Heart right ventricle (tissue), 16 donors: ENCODE data around the gene YARS2. TPM values are rescaled to one million over a fixed set of nuclear protein-coding genes. Genes with fewer than 3 reads are reported as not detected.
"Not testable (repeated sequence)": the region's sequence is repeated elsewhere in the genome, so short reads cannot be mapped to it uniquely, and the experiment has no call there.

Experiments used
- ATAC-seq, 8 donors: fragments of 200-7000 bp; cut with Tn5 transposase; one replicate each; pipeline ENCODE4 v1.9.1; 2020; ENCODE audit warnings: mild to moderate bottlenecking in 8 of 8, moderate library complexity in 8 of 8, moderate number of reproducible peaks in 1 of 8
- DNase-seq, 2 donors: peaks; one replicate each; pipeline ENCODE4 v3.0.0-alpha.2; 2020
- H3K27ac ChIP-seq, 10 donors: fragments of 200-600 bp; sonication (generic) in 2 of 10; one replicate each; pipeline versions ENCODE4 v1.5.0 to v1.8.0; 2020 to 2022; ENCODE audit warnings: mild to moderate bottlenecking in 3 of 10
- H3K27me3 ChIP-seq, 7 donors: fragments of 200-600 bp; one replicate each; pipeline ENCODE4 v1.8.0; 2021 to 2022; ENCODE audit warnings: mild to moderate bottlenecking in 2 of 7
- H3K36me3 ChIP-seq, 9 donors: fragments of 200-600 bp; sonication (generic) in 1 of 9; one replicate each; pipeline versions ENCODE4 v1.5.0 to v1.8.0; 2020 to 2022; ENCODE audit warnings: mild to moderate bottlenecking in 2 of 9
- H3K4me1 ChIP-seq, 9 donors: fragments of 200-600 bp; sonication (generic) in 1 of 9; one replicate each; pipeline versions ENCODE4 v1.5.0 to v1.8.0; 2020 to 2022; ENCODE audit warnings: mild to moderate bottlenecking in 4 of 9
- H3K4me3 ChIP-seq, 10 donors: fragments of 200-600 bp; sonication (generic) in 2 of 10; one replicate each; pipeline versions ENCODE4 v1.5.0 to v1.8.0; 2020 to 2022; ENCODE audit warnings: mild to moderate bottlenecking in 7 of 10, moderate library complexity in 2 of 10
- H3K9me3 ChIP-seq, 11 donors: fragments of 200-600 bp in 10 of 11; sonication (generic) in 2 of 11; one replicate each; pipeline versions ENCODE4 v1.5.0 to v1.8.0; 2013 to 2022; ENCODE audit warnings: mild to moderate bottlenecking in 2 of 11, control low read depth in 1 of 11, moderate library complexity in 1 of 11
- WGBS, 2 donors: extraction: QIAGEN DNeasy Blood & Tissue Kit; methylation state at CpG; one replicate each; pipeline ENCODE4 v1.1.7; 2013; ENCODE audit warnings: inconsistent platforms in 1 of 2; 5-methylcytosine and 5-hydroxymethylcytosine counted together
- intact Hi-C, 10 donors: fragments of 100-400 bp; cut with DNase I; formaldehyde crosslinking; loops; one replicate each; pipeline versions ENCODE4 v1.11.1 to v1.14.2; 2022
- polyA plus RNA-seq, 2 donors: library from polyadenylated mRNA; stranded (reverse); fragments of 200-250 nt; gene quantifications; one replicate each; pipeline ENCODE4 v1.2.3, GENCODE V29; 2013
- total RNA-seq, 10 donors: library from RNA; stranded (reverse); fragmentation: NEBNext Ultra II Directional in 3 of 10; extraction: Animal tissue kit (Norgen Biotek cat#: 25700) in 3 of 10; gene quantifications; one replicate each; pipeline versions ENCODE4 v1.2.1 to v1.2.4, GENCODE V29; 2021 to 2023
- TF ChIP-seq, protein P1 (sequence below), 9 donors: fragments of 200-600 bp; sonication (generic) in 2 of 9; IDR thresholded peaks; one replicate each; pipeline versions ENCODE4 v1.5.0 to v1.8.0; 2021 to 2022; ENCODE audit warnings: antibody characterized with exemption in 9 of 9, mild to moderate bottlenecking in 5 of 9, moderate library complexity in 1 of 9
- donor health status: Arrhythmogenic right ventricular cardiomyopathy.
- donor health status: ischemic (EF 13 %, LVEDD 7.1; RV severe dilation, severe dysfunction).
- donor health status: healthy with polysubstance abuse.
- donor health status: DM: no; HTN: yes; CAD: no.
- donor health status: DM: no; HTN: no; CAD: no.
- donor health status: ischemic (EF 25% LVEDD 6.9; RV normal size, moderate dysfunction).
- donor health status: ischemic (EF 25% LVEDD 5.7; RV mildly dilated, moderate dysfunction).
- donor health status: healthy.
- donor health status: DM: yes; HTN: yes; CAD: no.
- donor health status: Ischemic cardiomyopathy.
- donor health status: ischemic (EF 35%, LVEDD 5.7; RV mildly dilated, moderate dysfunction).
- donor health status: nonischemic (EF 11% LVEDD 7.7; RV severe dilation, severe dysfunction).
- donor health status: DM: yes; HTN: yes; CAD: no.
- donor health status: PGD.
- donor health status: ischemic (EF 29% LVEDD 5.4; RV normal size, mild dysfunction).
- donor health status: nonischemic (EF 23%, LVEDD 6.1; RV moderate dilation, normal function).

YARS2 gene
- total and polyA plus RNA-seq, 12 donors = 8.4 to 16.9 (median 12.7) TPM

DNA sequence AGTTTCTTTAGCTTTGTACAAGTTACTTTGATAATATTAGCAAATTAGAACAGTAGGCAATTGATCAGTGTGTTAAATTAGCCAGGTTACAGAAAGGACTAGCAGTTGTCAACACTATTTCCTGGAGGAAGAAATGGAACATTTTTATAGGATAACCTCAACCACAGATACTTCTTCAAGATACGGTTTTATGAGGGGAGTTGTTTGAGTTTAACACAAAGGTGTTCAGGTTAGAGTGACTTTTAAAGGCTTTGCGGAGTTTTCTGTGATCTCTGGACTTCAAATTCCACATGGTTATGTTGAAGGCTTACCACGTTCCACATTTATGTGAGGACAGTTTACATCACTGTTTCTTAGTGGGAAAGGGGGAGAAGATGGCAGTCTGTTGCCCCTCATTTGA is 19.3 kb downstream of the YARS2 start:
- H3K36me3 ChIP-seq = peaks cover 0 to 100% (median 37%) of the 10 kb centered on the region in 9 donors
- no peaks in the 10 kb centered on the region for H3K27me3 ChIP-seq
- WGBS, 2 donors = 79 to 81% methylated on average over 3 of the region's 3 CpGs
- TF ChIP-seq, protein P1, sequence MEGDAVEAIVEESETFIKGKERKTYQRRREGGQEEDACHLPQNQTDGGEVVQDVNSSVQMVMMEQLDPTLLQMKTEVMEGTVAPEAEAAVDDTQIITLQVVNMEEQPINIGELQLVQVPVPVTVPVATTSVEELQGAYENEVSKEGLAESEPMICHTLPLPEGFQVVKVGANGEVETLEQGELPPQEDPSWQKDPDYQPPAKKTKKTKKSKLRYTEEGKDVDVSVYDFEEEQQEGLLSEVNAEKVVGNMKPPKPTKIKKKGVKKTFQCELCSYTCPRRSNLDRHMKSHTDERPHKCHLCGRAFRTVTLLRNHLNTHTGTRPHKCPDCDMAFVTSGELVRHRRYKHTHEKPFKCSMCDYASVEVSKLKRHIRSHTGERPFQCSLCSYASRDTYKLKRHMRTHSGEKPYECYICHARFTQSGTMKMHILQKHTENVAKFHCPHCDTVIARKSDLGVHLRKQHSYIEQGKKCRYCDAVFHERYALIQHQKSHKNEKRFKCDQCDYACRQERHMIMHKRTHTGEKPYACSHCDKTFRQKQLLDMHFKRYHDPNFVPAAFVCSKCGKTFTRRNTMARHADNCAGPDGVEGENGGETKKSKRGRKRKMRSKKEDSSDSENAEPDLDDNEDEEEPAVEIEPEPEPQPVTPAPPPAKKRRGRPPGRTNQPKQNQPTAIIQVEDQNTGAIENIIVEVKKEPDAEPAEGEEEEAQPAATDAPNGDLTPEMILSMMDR (IDR thresholded peaks at IDR 0.05) = no peak
- no peak overlapping the region for H3K27ac ChIP-seq
- H3K9me3 ChIP-seq = no peaks in the 10 kb centered on the region
- no peak for ATAC-seq
- H3K4me1 ChIP-seq = peaks cover 0 to 23% (median 4%) of the 10 kb centered on the region in 9 donors
- intact Hi-C loops = no loop called here
- no peak overlapping the region for H3K4me3 ChIP-seq
- no peak for DNase-seq

DNA sequence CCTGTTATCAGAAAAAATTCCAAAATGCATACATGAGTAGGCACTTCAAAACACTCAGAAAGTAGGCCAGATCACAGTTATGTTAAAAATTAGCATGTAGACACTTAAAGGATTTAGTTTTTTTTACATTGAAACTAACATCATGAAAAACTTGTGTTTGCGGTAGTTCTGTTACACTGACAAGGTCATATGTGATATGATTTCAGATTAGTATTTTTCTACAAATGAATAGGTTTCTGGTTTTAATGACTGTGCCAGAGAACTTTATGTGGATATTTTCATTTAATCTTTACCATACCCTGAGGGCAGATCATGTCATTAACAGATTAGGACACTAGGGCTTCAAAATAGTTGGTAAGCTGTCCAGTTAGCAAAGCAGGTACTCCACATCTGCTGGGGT is 20.7 kb downstream of the YARS2 start:
- ATAC-seq = no peak

DNA sequence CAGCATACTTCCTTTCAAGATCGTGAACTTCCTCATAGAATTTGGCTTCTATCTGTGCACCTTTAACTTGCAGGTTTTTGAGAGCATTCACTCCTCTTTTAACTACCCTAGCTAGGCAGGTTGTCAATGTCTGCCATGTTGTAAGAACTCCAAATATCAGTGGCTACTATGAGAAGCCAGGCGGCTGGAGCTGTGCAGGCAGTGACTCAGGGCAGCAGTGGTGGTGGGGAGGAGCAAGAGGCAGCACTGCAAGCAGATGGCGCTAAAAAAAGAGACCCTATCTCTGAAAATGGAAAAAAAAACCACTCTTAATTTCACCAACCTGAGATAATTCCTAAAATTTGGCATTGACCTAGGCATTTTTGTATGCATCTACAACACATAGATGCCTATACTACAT is 28.5 kb downstream of the YARS2 start:
- WGBS, 2 donors = 78 to 83% methylated on average over 3 of the region's 3 CpGs
- Histone ChIP-seq H3K4me3 (no peak overlapping the region), H3K36me3 (peaks cover 0 to 100% (median 30%) of the 10 kb centered on the region in 9 donors), H3K27me3 (no peaks in the 10 kb centered on the region), H3K27ac (no peak overlapping the region), H3K4me1 (peaks cover 0 to 10% (median 0%) of the 10 kb centered on the region in 9 donors), H3K9me3 (no peaks in the 10 kb centered on the region)
- intact Hi-C loops = no loop called here
- TF ChIP-seq, protein P1 (IDR thresholded peaks at IDR 0.05) = no peak
- ATAC-seq = no peak
- no peak for DNase-seq

More for the DNA sequence above, 20.7 kb downstream of the YARS2 start:
- intact Hi-C loops = no loop called here
- H3K9me3 ChIP-seq = no peaks in the 10 kb centered on the region
- peaks cover 0 to 100% (median 41%) of the 10 kb centered on the region in 9 donors for H3K36me3 ChIP-seq
- 98 to 99% methylated on average over 1 of the region's 1 CpG for WGBS, 2 donors
- H3K27ac ChIP-seq = no peak overlapping the region
- H3K4me3 ChIP-seq = no peak overlapping the region
- H3K27me3 ChIP-seq = no peaks in the 10 kb centered on the region
- peaks cover 0 to 23% (median 4%) of the 10 kb centered on the region in 9 donors for H3K4me1 ChIP-seq
- no peak for DNase-seq
- TF ChIP-seq, protein P1 (IDR thresholded peaks at IDR 0.05) = no peak

DNA sequence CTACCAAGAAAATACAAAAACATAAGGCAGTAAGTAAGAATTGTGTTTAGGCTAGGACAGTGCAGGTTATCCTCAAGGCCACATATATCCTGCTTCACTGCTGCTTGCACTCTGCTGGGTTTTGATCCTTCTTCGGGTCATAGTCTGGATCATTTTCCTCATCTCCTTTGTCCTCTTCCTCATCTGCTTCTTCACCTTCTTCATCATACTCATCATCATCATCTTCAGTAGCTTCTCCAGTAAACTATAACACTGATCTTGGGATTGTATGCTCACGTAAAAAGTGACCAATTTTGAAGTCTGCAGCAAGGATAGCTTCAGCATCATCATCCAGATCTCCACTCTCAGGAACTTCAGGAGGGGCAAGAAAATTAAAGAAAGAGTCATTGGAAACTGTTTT is 29.4 kb downstream of the YARS2 start:
- 98 to 100% methylated on average over 2 of the region's 2 CpGs for WGBS, 2 donors
- DNase-seq = no peak

DNA sequence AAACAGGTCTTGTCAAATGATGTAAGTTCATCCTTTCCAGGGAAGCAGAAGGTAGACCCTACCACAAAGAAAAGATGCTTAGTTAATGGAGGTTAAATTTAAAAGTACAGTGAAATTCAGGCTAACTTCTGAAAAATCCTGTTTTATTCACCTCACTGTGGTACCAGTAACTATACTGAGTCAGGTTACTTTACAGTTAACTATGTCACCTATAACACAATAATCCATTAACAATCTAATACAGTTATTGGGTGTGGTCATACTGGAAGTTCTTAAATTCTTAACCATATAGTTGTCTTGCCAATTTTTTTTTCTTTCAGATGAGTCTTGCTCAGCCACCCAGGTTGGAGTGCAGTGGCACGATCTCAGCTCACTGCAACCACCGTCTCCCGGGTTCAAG is 30.4 kb downstream of the YARS2 start:
- H3K4me1 ChIP-seq, H3K27ac ChIP-seq, DNase-seq, H3K4me3 ChIP-seq, ATAC-seq, H3K27me3 ChIP-seq, H3K9me3 ChIP-seq, intact Hi-C loops: not testable (repeated sequence)
- H3K36me3 ChIP-seq = peaks cover 0 to 98% (median 19%) of the 10 kb centered on the region in 9 donors
- 95 to 98% methylated on average over 3 of the region's 3 CpGs for WGBS, 2 donors

More for the DNA sequence above, 29.4 kb downstream of the YARS2 start:
- Histone ChIP-seq H3K4me3 (no peak overlapping the region), H3K36me3 (peaks cover 0 to 99% (median 23%) of the 10 kb centered on the region in 9 donors), H3K4me1 (peaks cover 0 to 10% (median 0%) of the 10 kb centered on the region in 9 donors), H3K9me3 (no peaks in the 10 kb centered on the region), H3K27ac (no peak overlapping the region), H3K27me3 (no peaks in the 10 kb centered on the region)
- TF ChIP-seq, protein P1 (IDR thresholded peaks at IDR 0.05) = no peak
- intact Hi-C loops = no loop called here
- ATAC-seq = no peak
